Measurements from ENCODE around the gene ZNF853. TPM values are rescaled to one million over a fixed set of nuclear protein-coding genes. Genes with fewer than 3 reads are reported as not detected.

The ZNF853 gene
- total RNA-seq, 2 donors from 2014 or later: 0.56 to 1.0 TPM

DNA sequence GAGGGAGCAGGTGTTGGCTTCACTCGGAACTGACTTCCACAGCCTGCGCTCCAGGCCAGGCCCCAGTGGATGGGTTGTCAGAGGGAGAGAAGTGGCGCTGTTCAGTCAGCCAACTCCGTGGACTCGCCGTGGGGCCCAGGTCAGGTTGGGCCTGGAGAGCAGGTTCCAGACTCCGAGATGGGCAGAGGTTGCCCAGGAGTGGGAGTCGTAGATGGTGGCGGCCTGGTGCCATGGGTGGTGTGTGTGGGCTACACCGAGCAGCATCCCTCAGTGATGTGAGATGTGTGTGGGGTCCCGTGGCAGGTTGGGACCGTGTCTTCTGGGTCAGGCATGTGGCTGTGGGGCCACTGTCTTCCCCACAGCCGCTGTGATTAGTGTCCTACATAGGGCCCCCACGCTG, 32.1 kb downstream of the ZNF853 start:
- no peaks in the 10 kb centered on the region for H3K9me3 Mint-ChIP-seq
- no peak overlapping the region for H3K27ac Mint-ChIP-seq
- H3K4me1 Mint-ChIP-seq (ENCODE audit: low read depth in 2 of 2): no peaks in the 10 kb centered on the region
- peaks cover 5% of the 10 kb centered on the region for H3K36me3 Mint-ChIP-seq
- H3K4me3 Mint-ChIP-seq: no peak overlapping the region
- no peaks in the 10 kb centered on the region for H3K27me3 Mint-ChIP-seq
- ATAC-seq (no peak), DNase-seq (ENCODE audit: low spot score) (no peak)

DNA sequence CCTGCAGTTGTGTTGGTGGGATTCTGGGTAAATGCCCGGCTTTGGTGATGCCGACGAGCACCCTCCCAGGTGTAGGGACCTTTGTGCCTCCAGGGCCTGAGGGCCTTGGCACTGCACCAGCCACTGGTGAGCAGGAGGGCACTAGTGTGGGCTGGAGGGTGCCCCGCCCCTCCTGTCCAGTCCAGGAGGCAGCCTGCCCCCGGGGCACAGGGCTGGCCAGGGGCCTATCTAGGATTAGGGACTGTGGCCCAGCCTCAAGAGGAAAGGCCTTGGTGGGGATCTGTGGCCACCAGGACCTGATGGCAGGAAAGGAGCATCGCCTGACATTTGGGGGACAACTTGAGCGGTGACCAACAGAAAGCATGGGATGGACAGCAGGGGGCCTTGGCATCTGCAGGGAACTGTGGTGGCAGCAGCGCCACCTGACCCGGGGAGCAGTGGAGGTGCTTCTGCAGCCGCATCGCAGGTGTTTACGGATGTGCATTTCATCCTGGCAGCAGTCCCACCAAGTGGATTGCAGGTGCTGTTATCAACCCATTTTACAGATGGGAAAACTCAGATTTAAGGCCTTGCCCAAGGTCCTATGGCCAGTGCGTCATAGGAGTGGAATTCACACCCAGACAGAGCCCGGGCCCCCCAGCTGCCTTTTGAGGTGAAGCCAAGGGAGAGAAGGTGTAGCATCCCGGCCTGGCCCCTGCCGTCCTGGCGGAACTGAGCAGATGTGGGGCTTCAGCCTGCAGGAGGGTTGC, 32.8 kb downstream of the ZNF853 start:
- Mint-ChIP-seq H3K36me3 (peaks cover 5% of the 10 kb centered on the region), H3K27ac (no peak overlapping the region), H3K4me3 (no peak overlapping the region), H3K27me3 (no peaks in the 10 kb centered on the region), H3K9me3 (no peaks in the 10 kb centered on the region), H3K4me1 (ENCODE audit: low read depth in 2 of 2) (no peaks in the 10 kb centered on the region)
- no peak for ATAC-seq
- no peak for DNase-seq (ENCODE audit: low spot score)

DNA sequence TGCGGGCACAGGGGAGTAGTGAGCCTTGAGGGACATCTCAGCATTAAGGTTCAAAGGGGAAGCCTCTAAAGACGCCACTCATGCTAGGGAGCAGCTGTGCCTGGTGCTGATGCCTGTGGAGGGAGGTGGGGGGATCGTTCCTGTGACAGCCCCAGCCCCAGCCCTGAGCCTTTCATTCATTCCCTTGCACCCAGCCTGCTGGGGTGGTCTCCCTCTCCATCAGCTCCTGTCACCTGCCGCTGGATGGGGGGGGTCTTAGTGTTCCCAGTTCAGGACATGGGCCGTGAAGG, 33.4 kb downstream of the ZNF853 start:
- ATAC-seq: no peak
- Mint-ChIP-seq H3K4me1 (ENCODE audit: low read depth in 2 of 2) (no peaks in the 10 kb centered on the region), H3K27me3 (no peaks in the 10 kb centered on the region), H3K9me3 (no peaks in the 10 kb centered on the region), H3K27ac (no peak overlapping the region), H3K36me3 (peaks cover 5% of the 10 kb centered on the region), H3K4me3 (no peak overlapping the region)
- no peak for DNase-seq (ENCODE audit: low spot score)

DNA sequence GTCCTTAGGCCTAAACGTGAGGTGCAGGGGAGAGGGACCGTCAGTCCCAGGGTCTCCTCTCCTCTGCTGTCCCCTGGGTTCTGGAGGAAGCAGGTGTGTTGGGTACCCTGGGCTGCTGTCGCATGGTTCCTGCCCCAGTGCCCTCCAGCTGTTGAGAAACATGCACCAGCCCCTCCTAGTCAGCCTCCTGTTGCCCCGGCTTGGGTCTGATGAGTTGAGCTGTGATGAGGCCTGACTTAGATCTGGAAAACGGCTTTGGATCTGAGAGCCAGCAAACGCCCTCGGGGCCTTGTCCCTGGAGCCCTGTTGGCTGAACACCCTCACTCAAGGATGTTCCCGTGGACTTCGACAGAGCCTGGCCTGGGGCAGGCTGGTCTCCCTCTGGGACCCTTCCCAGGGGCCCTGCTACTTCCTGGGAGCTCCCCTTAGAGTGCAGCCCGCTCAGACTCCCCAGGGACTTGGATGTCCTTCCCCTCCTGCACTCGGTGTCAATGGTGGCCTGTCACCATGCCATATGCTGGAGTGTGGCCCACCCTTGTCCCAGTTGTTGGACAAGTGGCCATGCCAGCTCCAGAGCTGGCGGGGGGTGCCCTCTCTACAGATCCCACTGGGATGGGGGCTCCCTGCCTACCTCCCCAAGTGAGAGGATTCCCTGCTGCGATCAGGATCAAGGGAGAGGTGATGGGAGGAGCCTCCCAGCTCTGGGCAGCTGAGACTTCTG, 34.0 kb downstream of the ZNF853 start:
- Mint-ChIP-seq H3K27ac (no peak overlapping the region), H3K36me3 (peaks cover 5% of the 10 kb centered on the region), H3K27me3 (no peaks in the 10 kb centered on the region), H3K4me3 (no peak overlapping the region), H3K4me1 (ENCODE audit: low read depth in 2 of 2) (no peaks in the 10 kb centered on the region), H3K9me3 (no peaks in the 10 kb centered on the region)
- ATAC-seq (no peak), DNase-seq (ENCODE audit: low spot score) (no peak)

DNA sequence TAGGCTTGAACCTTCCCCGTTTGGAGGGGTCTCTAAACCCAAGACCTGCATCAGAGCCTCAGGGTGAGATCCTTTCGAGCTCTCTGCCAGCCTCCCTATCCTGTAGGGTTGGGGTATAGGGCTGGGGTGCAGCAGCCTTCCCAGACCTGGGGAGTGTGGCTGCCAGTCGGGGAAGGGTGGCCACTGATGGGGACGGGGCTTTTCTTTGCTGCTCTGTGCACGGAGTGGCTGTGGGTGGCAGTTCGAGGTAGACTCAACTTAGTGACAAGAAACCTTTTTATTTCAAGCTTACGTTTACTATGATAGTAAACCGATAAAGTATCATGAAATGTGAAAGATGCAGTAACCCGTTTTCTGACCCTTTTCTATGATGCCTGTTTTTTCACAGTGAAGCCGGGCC, 34.7 kb downstream of the ZNF853 start:
- no peak for DNase-seq (ENCODE audit: low spot score)
- no peak overlapping the region for H3K27ac Mint-ChIP-seq
- no peak overlapping the region for H3K4me3 Mint-ChIP-seq
- no peaks in the 10 kb centered on the region for H3K9me3 Mint-ChIP-seq
- no peak for ATAC-seq
- H3K27me3 Mint-ChIP-seq: no peaks in the 10 kb centered on the region
- no peaks in the 10 kb centered on the region for H3K4me1 Mint-ChIP-seq (ENCODE audit: low read depth in 2 of 2)
- H3K36me3 Mint-ChIP-seq: peaks cover 5% of the 10 kb centered on the region

DNA sequence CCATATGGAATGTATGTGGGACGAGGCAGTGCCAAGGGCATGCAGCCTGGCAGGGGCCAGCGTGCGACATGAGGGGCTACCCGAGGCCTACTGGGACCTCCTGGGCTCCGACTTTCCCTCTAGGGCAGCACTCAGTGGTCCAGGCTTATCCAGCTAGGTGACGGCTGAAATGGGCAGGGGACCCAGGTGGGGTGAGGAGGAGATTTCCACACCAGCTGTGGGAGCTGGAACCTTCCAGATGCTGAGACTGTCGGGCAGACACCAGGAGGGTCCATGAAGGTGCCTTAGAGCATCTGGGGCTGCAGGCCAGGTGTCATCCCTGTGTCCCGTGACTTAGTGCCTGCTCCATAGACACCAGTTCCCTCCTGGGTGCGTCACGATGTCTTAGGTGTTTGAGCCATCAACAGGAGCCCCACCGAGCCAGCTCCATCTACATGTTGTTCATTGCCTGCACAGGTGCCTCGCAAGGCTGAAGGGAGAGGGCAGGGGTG, 35.2 kb downstream of the ZNF853 start:
- Mint-ChIP-seq H3K27me3 (no peaks in the 10 kb centered on the region), H3K9me3 (no peaks in the 10 kb centered on the region), H3K36me3 (peaks cover 5% of the 10 kb centered on the region), H3K4me1 (ENCODE audit: low read depth in 2 of 2) (no peaks in the 10 kb centered on the region), H3K27ac (no peak overlapping the region), H3K4me3 (no peak overlapping the region)
- ATAC-seq (no peak), DNase-seq (ENCODE audit: low spot score) (no peak)

DNA sequence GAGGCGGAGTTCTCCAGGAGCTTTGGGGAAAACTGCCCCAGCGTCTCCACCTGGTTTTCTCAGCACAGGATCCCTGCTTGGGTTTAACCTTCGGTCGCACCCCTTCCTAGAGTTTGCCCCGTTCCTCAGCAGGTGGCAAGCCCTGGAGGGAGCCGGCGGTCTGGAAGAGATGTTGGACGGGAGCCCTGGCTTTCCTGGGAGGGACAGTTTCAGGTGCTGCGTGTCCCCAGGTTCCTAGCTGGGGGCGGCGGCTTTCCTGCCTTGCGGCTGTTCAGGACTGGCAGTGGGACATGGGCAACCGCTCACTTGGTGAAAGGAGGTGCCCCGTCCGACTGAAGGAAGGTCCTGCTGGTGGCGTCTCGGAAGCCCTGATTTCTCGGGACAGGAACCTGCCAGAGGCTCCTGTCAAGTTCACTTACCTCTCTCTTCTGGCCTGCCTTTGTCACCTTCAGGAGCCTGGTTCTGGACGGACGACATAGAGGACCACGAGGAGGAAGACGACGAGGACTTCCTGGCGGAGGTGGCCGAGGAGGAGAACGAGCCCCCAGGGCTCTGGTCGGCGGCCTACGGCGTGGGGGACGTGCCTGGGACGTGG, 36.5 kb downstream of the ZNF853 start:
- DNase-seq (ENCODE audit: low spot score): no peak
- ATAC-seq: no peak
- no peaks in the 10 kb centered on the region for H3K4me1 Mint-ChIP-seq (ENCODE audit: low read depth in 2 of 2)
- H3K27ac Mint-ChIP-seq: no peak overlapping the region
- H3K9me3 Mint-ChIP-seq: no peaks in the 10 kb centered on the region
- no peak overlapping the region for H3K4me3 Mint-ChIP-seq
- peaks cover 5% of the 10 kb centered on the region for H3K36me3 Mint-ChIP-seq
- H3K27me3 Mint-ChIP-seq: no peaks in the 10 kb centered on the region

DNA sequence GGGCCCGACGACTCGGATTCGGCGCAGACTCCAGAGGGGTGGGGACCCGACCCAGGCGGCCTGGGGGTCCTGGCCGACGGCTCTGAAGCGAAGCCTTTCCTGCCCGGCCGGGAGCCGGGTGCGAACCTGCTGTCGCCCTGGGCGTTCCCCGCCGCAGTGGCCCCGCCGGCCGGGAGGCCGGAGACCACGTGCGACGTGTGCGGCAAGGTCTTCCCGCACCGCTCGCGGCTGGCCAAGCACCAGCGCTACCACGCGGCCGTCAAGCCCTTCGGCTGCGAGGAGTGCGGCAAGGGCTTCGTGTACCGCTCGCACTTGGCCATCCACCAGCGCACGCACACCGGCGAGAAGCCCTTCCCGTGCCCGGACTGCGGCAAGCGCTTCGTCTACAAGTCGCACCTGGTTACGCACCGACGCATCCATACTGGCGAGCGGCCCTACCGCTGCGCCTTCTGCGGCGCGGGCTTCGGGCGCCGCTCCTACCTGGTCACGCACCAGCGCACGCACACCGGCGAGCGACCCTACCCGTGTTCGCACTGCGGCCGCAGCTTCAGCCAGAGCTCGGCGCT, 37.1 kb downstream of the ZNF853 start:
- Mint-ChIP-seq H3K4me3 (no peak overlapping the region), H3K27me3 (no peaks in the 10 kb centered on the region), H3K4me1 (ENCODE audit: low read depth in 2 of 2) (no peaks in the 10 kb centered on the region), H3K27ac (no peak overlapping the region), H3K36me3 (peaks cover 5% of the 10 kb centered on the region), H3K9me3 (no peaks in the 10 kb centered on the region)
- no peak for ATAC-seq
- DNase-seq (ENCODE audit: low spot score): no peak

DNA sequence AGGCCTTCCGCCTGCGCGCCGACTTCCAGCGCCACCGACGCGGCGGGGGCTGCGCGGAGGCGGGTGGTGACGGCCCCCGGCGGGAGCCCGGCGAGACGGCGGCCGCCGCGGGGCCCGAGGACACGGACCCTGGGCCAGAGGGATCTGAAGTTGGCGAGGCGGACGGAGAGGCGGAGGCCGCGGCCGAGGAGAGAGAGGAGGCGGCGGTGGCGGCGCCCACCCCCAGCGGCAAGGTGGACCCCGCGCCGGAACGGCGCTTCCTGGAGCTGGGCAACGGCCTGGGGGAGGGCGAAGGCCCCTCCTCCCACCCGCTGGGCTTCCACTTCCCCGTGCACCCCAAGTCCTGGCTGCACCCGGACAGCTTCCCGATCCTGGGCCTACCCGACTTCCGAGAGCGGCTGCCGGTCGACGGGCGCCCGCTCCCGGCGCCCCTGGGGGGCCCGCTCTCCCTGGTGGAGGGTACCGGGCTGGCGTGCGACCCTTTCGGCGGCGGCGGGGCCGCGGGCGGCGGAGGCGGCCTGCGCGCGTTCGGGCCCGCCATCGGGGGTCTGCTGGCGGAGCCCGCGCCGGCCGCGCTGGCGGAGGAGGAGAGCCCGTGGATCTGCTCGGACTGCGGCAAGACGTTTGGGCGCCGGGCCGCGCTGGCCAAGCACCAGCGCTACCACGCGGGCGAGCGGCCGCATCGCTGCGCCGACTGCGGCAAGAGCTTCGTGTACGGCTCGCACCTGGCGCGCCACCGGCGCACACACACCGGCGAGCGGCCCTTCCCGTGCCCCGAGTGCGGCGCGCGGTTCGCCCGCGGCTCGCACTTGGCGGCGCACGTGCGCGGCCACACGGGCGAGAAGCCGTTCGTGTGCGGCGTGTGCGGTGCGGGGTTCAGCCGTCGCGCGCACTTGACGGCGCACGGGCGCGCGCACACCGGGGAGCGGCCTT, 37.9 kb downstream of the ZNF853 start:
- ATAC-seq (no peak), DNase-seq (ENCODE audit: low spot score) (no peak)
- H3K4me1 Mint-ChIP-seq (ENCODE audit: low read depth in 2 of 2): peaks cover 3 to 4% of the 10 kb centered on the region in 2 donors
- no peak overlapping the region for H3K27ac Mint-ChIP-seq
- H3K27me3 Mint-ChIP-seq: no peaks in the 10 kb centered on the region
- H3K9me3 Mint-ChIP-seq: no peaks in the 10 kb centered on the region
- H3K36me3 Mint-ChIP-seq: peaks cover 5% of the 10 kb centered on the region
- no peak overlapping the region for H3K4me3 Mint-ChIP-seq

DNA sequence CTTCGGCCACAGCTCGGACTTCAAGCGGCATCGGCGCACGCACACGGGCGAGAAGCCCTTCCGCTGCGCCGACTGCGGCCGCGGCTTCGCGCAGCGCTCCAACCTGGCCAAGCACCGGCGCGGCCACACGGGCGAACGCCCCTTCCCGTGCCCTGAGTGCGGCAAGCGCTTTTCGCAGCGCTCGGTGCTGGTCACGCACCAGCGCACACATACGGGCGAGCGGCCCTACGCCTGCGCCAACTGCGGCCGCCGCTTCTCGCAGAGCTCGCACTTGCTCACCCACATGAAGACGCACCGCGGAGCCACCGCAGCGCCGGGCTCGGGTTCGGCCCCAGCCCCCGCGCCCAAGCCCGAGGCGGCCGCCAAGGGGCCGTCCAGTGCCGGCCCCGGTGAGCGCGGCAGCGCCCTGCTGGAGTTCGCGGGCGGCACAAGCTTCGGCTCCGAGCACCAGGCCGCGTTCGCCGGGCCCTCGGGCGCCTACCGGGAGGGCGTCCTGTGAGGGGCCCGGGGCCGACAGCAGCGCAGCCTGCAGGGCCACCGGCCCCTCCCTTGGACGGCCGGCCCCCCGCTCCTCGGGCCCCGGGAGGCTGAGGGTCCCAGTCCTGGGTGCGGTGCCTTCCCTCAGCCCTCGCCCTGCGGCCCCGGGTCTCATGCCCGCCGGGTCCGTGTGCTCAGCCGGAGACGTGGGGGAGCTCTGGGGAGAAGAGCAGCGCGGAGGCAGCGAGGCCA, 38.9 kb downstream of the ZNF853 start:
- no peak overlapping the region for H3K27ac Mint-ChIP-seq

DNA sequence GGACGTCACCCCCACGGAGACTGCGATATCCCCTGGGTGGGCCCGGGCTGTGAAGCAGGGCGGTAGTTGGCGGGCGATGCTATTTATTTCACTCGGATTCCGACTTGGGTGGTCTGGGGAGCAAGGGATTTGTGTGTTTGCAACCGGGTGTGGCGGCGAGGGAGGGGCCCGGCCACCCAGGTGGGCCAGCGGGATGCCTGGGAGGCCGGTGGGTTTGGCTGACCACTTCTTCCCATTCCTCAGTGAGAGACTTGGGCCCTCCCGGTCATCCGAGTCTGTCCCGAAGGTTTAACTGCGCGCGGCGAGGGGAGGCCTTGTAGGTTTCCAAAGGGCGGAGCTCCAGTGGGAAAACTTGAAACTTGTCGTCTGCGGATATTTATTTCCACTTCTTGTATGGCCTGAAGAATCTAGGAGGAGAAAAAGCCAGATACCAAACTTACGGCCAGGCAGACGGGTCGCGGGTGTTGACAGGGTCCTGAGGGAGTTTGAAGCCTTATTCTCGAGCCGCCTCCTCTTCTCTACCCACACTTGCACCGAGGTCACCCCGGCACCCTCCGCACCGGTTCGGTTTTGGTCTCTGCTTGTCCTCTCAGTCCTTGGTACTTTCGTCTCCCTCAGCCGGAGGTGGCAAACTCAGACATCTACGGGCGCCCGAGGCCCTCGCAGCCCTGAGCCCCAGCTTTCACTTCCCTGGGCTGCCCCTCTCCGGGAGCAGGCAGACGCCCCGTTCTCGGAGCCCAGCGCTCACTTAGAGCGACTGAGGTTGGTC, 39.6 kb downstream of the ZNF853 start:
- H3K27me3 Mint-ChIP-seq: no peaks in the 10 kb centered on the region
- peaks cover 8 to 12% of the 10 kb centered on the region in 2 donors for H3K4me1 Mint-ChIP-seq (ENCODE audit: low read depth in 2 of 2)
- no peak for ATAC-seq
- H3K4me3 Mint-ChIP-seq: no peak overlapping the region
- H3K27ac Mint-ChIP-seq: no peak overlapping the region
- no peak for DNase-seq (ENCODE audit: low spot score)
- H3K36me3 Mint-ChIP-seq: peaks cover 5% of the 10 kb centered on the region
- H3K9me3 Mint-ChIP-seq: no peaks in the 10 kb centered on the region

More for the DNA sequence above, 38.9 kb downstream of the ZNF853 start:
- DNase-seq (ENCODE audit: low spot score): no peak
- Mint-ChIP-seq H3K4me3 (no peak overlapping the region), H3K27me3 (no peaks in the 10 kb centered on the region), H3K36me3 (peaks cover 5% of the 10 kb centered on the region), H3K4me1 (ENCODE audit: low read depth in 2 of 2) (peaks cover 8 to 11% of the 10 kb centered on the region in 2 donors), H3K9me3 (no peaks in the 10 kb centered on the region)
- no peak for ATAC-seq

DNA sequence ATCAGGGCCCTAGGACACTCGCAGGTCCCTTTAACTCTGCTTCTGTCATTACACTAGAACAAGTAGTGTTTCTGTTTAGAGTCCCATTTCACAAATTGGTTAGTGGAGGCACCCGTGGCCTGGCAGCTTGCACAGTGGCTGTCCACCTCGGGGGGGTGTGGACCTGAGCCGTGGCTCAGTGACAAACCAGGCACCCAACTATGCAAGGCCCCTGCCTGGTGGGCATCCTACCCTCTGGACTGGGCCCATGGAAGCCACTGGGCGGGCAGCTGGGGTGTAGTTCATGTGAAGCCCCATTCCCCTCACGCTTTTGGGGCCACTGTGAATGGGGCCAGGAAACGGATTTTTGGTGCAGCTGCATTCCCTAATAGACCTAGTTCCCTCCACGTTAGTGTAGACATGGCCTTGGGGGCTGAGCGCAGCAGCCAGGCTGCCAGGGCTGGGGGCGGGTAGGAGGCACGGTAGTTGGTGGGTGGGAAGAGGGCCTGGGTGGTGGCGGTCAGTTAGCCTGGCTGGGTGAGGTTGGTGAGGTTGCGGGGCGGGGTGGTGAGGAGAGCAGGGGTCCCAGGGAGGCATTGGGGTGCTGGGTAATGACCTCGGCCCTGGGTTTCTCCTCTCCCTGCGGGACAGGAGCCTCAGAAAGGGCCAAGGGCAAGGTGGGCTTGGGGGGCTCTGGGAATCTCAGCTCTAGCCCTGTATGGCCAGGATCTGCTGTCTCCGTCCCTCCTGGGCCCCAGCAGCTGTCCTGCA, 40.4 kb downstream of the ZNF853 start:
- H3K4me3 Mint-ChIP-seq: no peak overlapping the region
- peaks cover 8 to 12% of the 10 kb centered on the region in 2 donors for H3K4me1 Mint-ChIP-seq (ENCODE audit: low read depth in 2 of 2)
- peaks cover 3% of the 10 kb centered on the region for H3K36me3 Mint-ChIP-seq
- H3K27ac Mint-ChIP-seq: no peak overlapping the region
- no peaks in the 10 kb centered on the region for H3K9me3 Mint-ChIP-seq
- no peak for ATAC-seq
- DNase-seq (ENCODE audit: low spot score): no peak
- no peaks in the 10 kb centered on the region for H3K27me3 Mint-ChIP-seq

All from natural killer cell treated with Interleukin-12 subunit alpha and Interleukin-12 subunit beta and Interleukin-15 and Interleukin-18, amount 100 ng/mL, for 72 hours (primary cell).